Neural cell (in vitro differentiated cells): ENCODE measurements around the gene KDM2A. TPM values are rescaled to one million over a fixed set of nuclear protein-coding genes. Genes with fewer than 3 reads are reported as not detected.

Experiments
- H2AFZ ChIP-seq: fragments of 200-600, 300-800 bp; sonication (generic), shearing (Covaris generic); 2 replicates; pipeline ENCODE4 v1.6.0; 2014; ENCODE audit warnings: low read depth, mild to moderate bottlenecking, antibody characterized with exemption, low read length, moderate library complexity
- H3F3A ChIP-seq: fragments of 200-600 bp; shearing (Covaris generic); 2 replicates; pipeline ENCODE4 v1.6.1; 2016; ENCODE audit warnings: mild to moderate bottlenecking, moderate library complexity, mixed read lengths, antibody characterized with exemption, low read length; ENCODE audit not compliant: insufficient read depth, poor library complexity, severe bottlenecking
- H3K27ac ChIP-seq: fragments of 200-600, 300-800 bp; sonication (generic), shearing (Covaris generic); 2 replicates; pipeline ENCODE4 v1.5.1; 2014; ENCODE audit warnings: mild to moderate bottlenecking, low read length, moderate library complexity
- H3K27me3 ChIP-seq: fragments of 300-800, 200-600 bp; sonication (generic), shearing (Covaris generic); 2 replicates; pipeline ENCODE4 v1.6.0; 2014; ENCODE audit warnings: mild to moderate bottlenecking, low read depth, low read length, moderate library complexity; ENCODE audit not compliant: insufficient read depth
- H3K36me3 ChIP-seq: fragments of 300-800, 200-600 bp; sonication (generic), shearing (Covaris generic); 2 replicates; pipeline ENCODE4 v1.5.1; 2014; ENCODE audit warnings: mild to moderate bottlenecking, antibody characterized with exemption, low read length, moderate library complexity; ENCODE audit not compliant: insufficient read depth
- H3K4me2 ChIP-seq: fragments of 300-800, 200-600 bp; sonication (generic), shearing (Covaris generic); 2 replicates; pipeline ENCODE4 v1.6.0; 2014; ENCODE audit warnings: mild to moderate bottlenecking, low read length
- H3K4me3 ChIP-seq: fragments of 300-800, 200-600 bp; sonication (generic), shearing (Covaris generic); 2 replicates; pipeline ENCODE4 v1.5.1; 2014; ENCODE audit warnings: mild to moderate bottlenecking, low read length, moderate library complexity
- H3K79me2 ChIP-seq: fragments of 200-600 bp; shearing (Covaris generic); replicated peaks from 2 replicates; pipeline ENCODE4 v1.6.0; 2014; ENCODE audit warnings: mild to moderate bottlenecking, low read length, moderate library complexity; ENCODE audit not compliant: insufficient read depth
- H3K9ac ChIP-seq: fragments of 300-800, 200-600 bp; sonication (generic), shearing (Covaris generic); 2 replicates; pipeline ENCODE4 v1.6.1; 2016; ENCODE audit warnings: mild to moderate bottlenecking, low read length, mixed read lengths
- H3K9me2 ChIP-seq: fragments of 200-600 bp; shearing (Covaris generic); 2 replicates; pipeline ENCODE4 v1.6.1; 2016; ENCODE audit warnings: mild to moderate bottlenecking, low read length, mixed read lengths; ENCODE audit not compliant: insufficient read depth
- H3K9me3 ChIP-seq: fragments of 200-600, 300-800 bp; sonication (generic), shearing (Covaris generic); 2 replicates; pipeline ENCODE4 v1.6.1; 2016; ENCODE audit warnings: mild to moderate bottlenecking, mixed run types, low read length, moderate library complexity, mixed read lengths
- H4K20me1 ChIP-seq: fragments of 200-600 bp; shearing (Covaris generic); 2 replicates; pipeline ENCODE4 v1.6.1; 2016; ENCODE audit warnings: mild to moderate bottlenecking, mixed run types; ENCODE audit not compliant: insufficient read depth
- CTCF ChIP-seq: fragments of 450-650 bp; IDR thresholded peaks from 2 replicates; pipeline ENCODE4 v1.5.1; 2014; ENCODE audit warnings: antibody characterized with exemption, mild to moderate bottlenecking, moderate library complexity; ENCODE audit not compliant: poor library complexity, severe bottlenecking
- EP300 ChIP-seq: fragments of 450-650 bp; conservative IDR thresholded peaks from 2 replicates; pipeline ENCODE4 v1.6.1; 2014; ENCODE audit warnings: antibody characterized with exemption, mild to moderate bottlenecking, moderate library complexity; ENCODE audit not compliant: poor library complexity, severe bottlenecking
- EZH2 ChIP-seq: fragments of 200-600, 300-800 bp; shearing (Covaris generic), sonication (generic); IDR thresholded peaks from 2 replicates; pipeline ENCODE4 v1.6.1; 2014; ENCODE audit warnings: antibody characterized with exemption, low read length, borderline replicate concordance, mild to moderate bottlenecking; ENCODE audit not compliant: insufficient read depth, poor library complexity, severe bottlenecking
- MXI1 ChIP-seq: fragments of 450-650 bp; conservative IDR thresholded peaks from 2 replicates; pipeline ENCODE4 v1.6.1; 2014; ENCODE audit warnings: antibody characterized with exemption, mild to moderate bottlenecking; ENCODE audit not compliant: poor library complexity, severe bottlenecking
- POLR2AphosphoS5 ChIP-seq: IDR thresholded peaks from 2 replicates; pipeline ENCODE4 v1.6.1; 2012
- RAD21 ChIP-seq: fragments of 450-650 bp; conservative IDR thresholded peaks from 2 replicates; pipeline ENCODE4 v1.6.1; 2014; ENCODE audit warnings: antibody characterized with exemption, mild to moderate bottlenecking, moderate library complexity
- REST ChIP-seq: IDR thresholded peaks from 2 replicates; pipeline ENCODE4 v1.6.1; 2012; ENCODE audit warnings: borderline replicate concordance
- SMC3 ChIP-seq: fragments of 450-650 bp; conservative IDR thresholded peaks from 2 replicates; pipeline ENCODE4 v1.6.1; 2014; ENCODE audit warnings: antibody characterized with exemption, mild to moderate bottlenecking, moderate library complexity; ENCODE audit not compliant: poor library complexity
- TAF1 ChIP-seq: IDR thresholded peaks from 2 replicates; pipeline ENCODE4 v1.6.1; 2012; ENCODE audit warnings: low read depth
- polyA plus RNA-seq: library from polyadenylated mRNA; depleted of rRNA; stranded (reverse); fragments of >200 nt; gene quantifications from 2 replicates; pipeline ENCODE4 v1.2.3, GENCODE V29; 2014

Gene KDM2A
- polyA plus RNA-seq, 1 donor from 2014 or later = 12.4 TPM

GRCh38 chr11:67242548-67242947 is 123.5 kb downstream of the KDM2A start:
- Histone ChIP-seq H3K9me3 (no peaks in the 10 kb centered on the region), H3K4me3 (peak overlapping the region; percentile 69), H4K20me1 (no peaks in the 10 kb centered on the region), H3K79me2 (peaks cover 38% of the 10 kb centered on the region), H3K9me2 (no peaks in the 10 kb centered on the region), H3F3A (peaks cover 4% of the 10 kb centered on the region), H3K4me2 (peak overlapping the region; percentile 53), H3K27me3 (no peaks in the 10 kb centered on the region), H3K9ac (no peak overlapping the region), H3K36me3 (peaks cover 17% of the 10 kb centered on the region), H2AFZ (no peak overlapping the region), H3K27ac (no peak overlapping the region)
- no peak for TF ChIP-seq RAD21

- no peaks in the 10 kb centered on the region for H4K20me1 ChIP-seq
Measured at GRCh38 chr11:67243051-67243450, 124.0 kb downstream of the KDM2A start.

GRCh38 chr11:67245046-67245445 is 126.0 kb downstream of the KDM2A start:
- Histone ChIP-seq H3K9me3 (no peaks in the 10 kb centered on the region), H3K9ac (no peak overlapping the region), H3K9me2 (no peaks in the 10 kb centered on the region), H4K20me1 (no peaks in the 10 kb centered on the region), H3K36me3 (peaks cover 17% of the 10 kb centered on the region), H3K79me2 (peaks cover 38% of the 10 kb centered on the region), H3K4me3 (no peak overlapping the region), H3K27me3 (no peaks in the 10 kb centered on the region), H2AFZ (no peak overlapping the region), H3K4me2 (no peak overlapping the region), H3K27ac (no peak overlapping the region), H3F3A (peaks cover 4% of the 10 kb centered on the region)
- TF ChIP-seq MXI1 = no peak

More at GRCh38 chr11:67243051-67243450, 124.0 kb downstream of the KDM2A start:
- Histone ChIP-seq H3K9me3 (no peaks in the 10 kb centered on the region), H3K27me3 (no peaks in the 10 kb centered on the region), H3K9ac (no peak overlapping the region), H2AFZ (no peak overlapping the region), H3K27ac (no peak overlapping the region), H3K9me2 (no peaks in the 10 kb centered on the region), H3K4me2 (no peak overlapping the region), H3K79me2 (peaks cover 38% of the 10 kb centered on the region), H3K4me3 (peak overlapping the region; percentile 69), H3K36me3 (peaks cover 17% of the 10 kb centered on the region), H3F3A (peaks cover 4% of the 10 kb centered on the region)
- TF ChIP-seq POLR2AphosphoS5 = no peak
- no peak for TF ChIP-seq SMC3
- TF ChIP-seq CTCF = no peak

GRCh38 chr11:67247946-67248550 is 129.0 kb downstream of the KDM2A start:
- TF ChIP-seq CTCF (no peak), POLR2AphosphoS5 (no peak), SMC3 (no peak), EP300 (no peak), REST (no peak), TAF1 (no peak), RAD21 (no peak), EZH2 (no peak), MXI1 (no peak)
- Histone ChIP-seq H3K27me3 (no peaks in the 10 kb centered on the region), H3F3A (no peaks in the 10 kb centered on the region), H4K20me1 (no peaks in the 10 kb centered on the region), H3K9me3 (no peaks in the 10 kb centered on the region), H3K4me3 (no peak overlapping the region), H2AFZ (no peak overlapping the region), H3K4me2 (no peak overlapping the region), H3K9me2 (no peaks in the 10 kb centered on the region), H3K79me2 (peaks cover 12% of the 10 kb centered on the region), H3K27ac (no peak overlapping the region), H3K9ac (no peak overlapping the region), H3K36me3 (peaks cover 17% of the 10 kb centered on the region)
